T-cell (primary cell): ENCODE measurements around the gene ZNF275. TPM values are rescaled to one million over a fixed set of nuclear protein-coding genes. Genes with fewer than 3 reads are reported as not detected.

Source experiments
- ATAC-seq, 4 experiments: fragments of 200-7000 bp in 3 of 4; fragments of 150-1000 bp in 1 of 4; cut with Tn5 transposase; replicated peaks in 1 of 4; 1 replicate in 3 of 4; 2 replicates in 1 of 4; pipeline ENCODE4 v1.10.0; 2021; ENCODE audit warnings: moderate library complexity in 3 of 4, mild to moderate bottlenecking in 2 of 4, moderate number of reproducible peaks in 1 of 4
- CTCF ChIA-PET, 2 donors: fragments of 300-600 bp; sonication (Branson Sonifier 250); formaldehyde crosslinking; loops; one replicate each; lab custom pipeline; 2022; ENCODE audit warnings: antibody characterized with exemption in 2 of 2; lab: Charles Lee
- POLR2A ChIA-PET, 2 donors: fragments of 300-600 bp; sonication (Branson Sonifier 250); formaldehyde crosslinking; loops; one replicate each; lab custom pipeline; 2022; ENCODE audit warnings: antibody characterized with exemption in 2 of 2; lab: Charles Lee
- DNase-seq, 35 experiments: peaks; one replicate each; pipeline versions ENCODE4 v3.0.0 to v3.0.0-alpha.2; 2013 to 2023
- H3K27ac ChIP-seq: one replicate; pipeline ENCODE4 v1.5.1; 2013; ENCODE audit warnings: low read length
- H3K27me3 ChIP-seq, 2 experiments: replicated peaks in 1 of 2; 1 replicate in 1 of 2; 2 replicates in 1 of 2; pipeline versions ENCODE4 v1.6.1 to v1.7.0; 2013; ENCODE audit warnings: low read length in 1 of 2, mixed read lengths in 1 of 2; ENCODE audit not compliant: control insufficient read depth in 2 of 2, insufficient read depth in 2 of 2; ENCODE audit errors: extremely low read depth in 1 of 2
- H3K36me3 ChIP-seq, 2 donors: 1 replicate in 1 of 2; 2 replicates in 1 of 2; pipeline versions ENCODE4 v1.6.1 to v1.7.0; 2013; ENCODE audit warnings: low read length in 1 of 2; ENCODE audit not compliant: control insufficient read depth in 2 of 2, insufficient read depth in 1 of 2; ENCODE audit errors: extremely low read depth in 1 of 2
- H3K4me1 ChIP-seq, 2 experiments: 1 replicate in 1 of 2; 2 replicates in 1 of 2; pipeline versions ENCODE4 v1.6.1 to v1.7.0; 2013; ENCODE audit warnings: low read length in 2 of 2, mixed read lengths in 1 of 2; ENCODE audit not compliant: insufficient read depth in 2 of 2, control insufficient read depth in 1 of 2; ENCODE audit errors: extremely low read depth in 1 of 2
- H3K4me3 ChIP-seq, 2 donors: 1 replicate in 1 of 2; 2 replicates in 1 of 2; pipeline versions ENCODE4 v1.5.1 to v1.7.0; 2013; ENCODE audit warnings: mild to moderate bottlenecking in 2 of 2, low read length in 1 of 2, moderate library complexity in 1 of 2; ENCODE audit not compliant: control insufficient read depth in 1 of 2; ENCODE audit errors: extremely low read depth in 1 of 2
- H3K9me3 ChIP-seq: 2 replicates; pipeline ENCODE4 v1.7.0; 2013
- H3K27ac Mint-ChIP-seq, 2 donors: one replicate each; pipeline ENCODE4 v1.8.0; 2020 to 2021; ENCODE audit warnings: mild to moderate bottlenecking in 2 of 2, mixed read lengths in 2 of 2
- H3K27me3 Mint-ChIP-seq, 2 donors: one replicate each; pipeline ENCODE4 v1.8.0; 2021 to 2022; ENCODE audit warnings: mixed read lengths in 2 of 2
- H3K36me3 Mint-ChIP-seq: one replicate; pipeline ENCODE4 v1.8.0; 2021; ENCODE audit warnings: mixed read lengths
- H3K4me1 Mint-ChIP-seq, 3 donors: one replicate each; pipeline ENCODE4 v1.8.0; 2020 to 2022; ENCODE audit warnings: mixed read lengths in 3 of 3, mild to moderate bottlenecking in 1 of 3
- H3K4me3 Mint-ChIP-seq, 3 donors: one replicate each; pipeline ENCODE4 v1.8.0; 2020 to 2022; ENCODE audit warnings: mild to moderate bottlenecking in 3 of 3, mixed read lengths in 3 of 3, moderate library complexity in 3 of 3
- H3K9me3 Mint-ChIP-seq, 3 donors: one replicate each; pipeline ENCODE4 v1.8.0; 2020 to 2022; ENCODE audit warnings: mixed read lengths in 3 of 3
- WGBS: methylation state at CpG from one replicate; pipeline ENCODE4 v1.1.5; 2013; ENCODE audit warnings: missing lambda C conversion rate; ENCODE audit not compliant: insufficient coverage; 5-methylcytosine and 5-hydroxymethylcytosine counted together
- total RNA-seq, 35 experiments: library from RNA in 6 of 35; stranded (reverse) in 6 of 35; fragments of 120-200 nt in 1 of 35; gene quantifications; one replicate each; pipeline versions ENCODE4 v1.2.1 to v1.2.4 and lab custom pipeline; 2013 to 2026

Gene ZNF275
- total RNA-seq, 5 donors from 2014 or later (not counting 1 experiment from before 2014, with no cell fraction given): 14.4 to 17.6 (median 17.0) TPM

- Mint-ChIP-seq H3K9me3 (no peaks in the 10 kb centered on the region), H3K27me3 (peaks cover 6 to 16% of the 10 kb centered on the region in 2 donors), H3K4me1 (peaks cover 0 to 1% (median 0%) of the 10 kb centered on the region in 3 donors), H3K27ac (no peak overlapping the region), H3K36me3 (no peaks in the 10 kb centered on the region), H3K4me3 (no peak overlapping the region)
- Histone ChIP-seq H3K27me3 (no peaks in the 10 kb centered on the region), H3K9me3 (no peaks in the 10 kb centered on the region), H3K36me3 (no peaks in the 10 kb centered on the region), H3K4me1 (no peaks in the 10 kb centered on the region), H3K27ac (no peak overlapping the region), H3K4me3 (no peak overlapping the region)
- WGBS: no CpG with 5 or more reads among the region's 3 CpGs
- no peak for ATAC-seq
- ChIA-PET CTCF (no interaction called here), POLR2A (no interaction called here)
- DNase-seq: no peak
Observed at GRCh38 chrX:153366119-153366518, 32.2 kb downstream of the ZNF275 start.

DNA sequence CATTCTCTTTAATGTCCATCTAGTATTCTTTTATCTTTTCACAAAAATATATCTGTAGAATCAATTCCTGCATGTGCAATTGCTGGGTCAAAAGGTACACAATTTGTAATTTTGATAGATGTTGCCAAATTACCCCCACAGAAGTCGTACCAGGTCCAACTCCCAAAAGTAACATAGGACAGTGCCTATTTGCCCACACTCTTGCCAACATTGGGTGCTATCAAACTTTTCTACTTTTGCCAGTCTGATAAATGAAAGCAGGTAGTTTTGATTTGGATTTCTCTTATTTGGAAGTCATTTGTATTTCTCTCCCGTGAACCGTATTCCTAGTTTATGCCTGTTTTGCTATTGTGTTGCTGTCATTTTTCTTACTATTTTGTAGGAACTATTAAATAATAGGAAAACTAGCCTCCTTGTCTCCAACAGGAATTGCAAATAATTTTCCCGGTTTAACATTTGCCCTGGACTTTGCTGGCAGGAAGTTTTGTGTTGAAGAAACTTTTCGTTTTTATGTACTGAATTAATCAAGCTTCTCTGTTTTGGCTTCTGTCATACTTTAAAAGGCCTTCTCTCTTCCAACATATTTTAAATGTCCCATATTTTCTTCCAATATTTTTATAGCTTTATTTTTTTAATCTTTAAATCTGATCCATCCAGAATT lies 33.1 kb downstream of the ZNF275 start:
- ATAC-seq: no peak
- POLR2A ChIA-PET: no interaction called here

DNA sequence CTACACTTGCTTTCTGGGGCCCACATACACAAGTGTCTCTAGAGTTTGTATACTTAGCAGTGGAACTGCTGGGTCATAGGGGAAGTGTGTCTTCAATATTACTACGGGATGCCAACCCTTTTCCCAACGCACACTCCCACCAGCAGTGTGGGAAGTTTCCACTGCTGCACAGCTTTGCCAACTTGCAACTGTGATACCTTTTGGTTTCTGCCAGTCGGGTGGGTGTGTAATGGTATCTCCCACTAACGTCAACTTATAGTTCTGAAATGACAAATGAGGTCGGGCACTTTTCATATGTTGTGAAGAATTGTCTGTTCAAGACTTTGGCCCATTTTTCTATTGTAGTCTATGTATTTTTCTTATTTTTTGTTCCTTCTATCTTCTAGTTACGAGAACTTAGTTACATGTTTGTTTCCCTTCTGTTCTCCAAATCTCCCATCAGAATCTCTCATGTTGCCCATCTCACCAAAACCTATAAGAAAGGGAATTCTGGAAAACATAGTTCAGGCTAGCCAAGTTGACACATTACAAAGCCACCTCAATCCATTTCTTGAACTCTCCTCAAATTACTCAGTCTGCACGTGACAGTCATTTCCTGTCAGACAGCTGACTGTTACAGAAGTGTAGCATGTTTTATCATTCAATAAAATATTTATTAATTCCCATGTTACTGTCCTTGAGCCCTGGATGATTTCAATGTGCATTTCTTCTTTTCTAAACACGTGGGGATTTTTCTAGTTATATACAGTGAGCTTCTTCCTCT lies 36.5 kb downstream of the ZNF275 start:
- Mint-ChIP-seq H3K4me3 (no peak overlapping the region), H3K36me3 (no peaks in the 10 kb centered on the region), H3K27ac (no peak overlapping the region), H3K4me1 (peaks cover 0 to 1% (median 0%) of the 10 kb centered on the region in 3 donors), H3K9me3 (no peaks in the 10 kb centered on the region), H3K27me3 (peaks cover 6 to 25% of the 10 kb centered on the region in 2 donors)
- DNase-seq (no peak), ATAC-seq (no peak)
- H3K27ac ChIP-seq: no peak overlapping the region
- no CpG with 5 or more reads among the region's 8 CpGs for WGBS
- H3K36me3 ChIP-seq: no peaks in the 10 kb centered on the region
- H3K27me3 ChIP-seq: no peaks in the 10 kb centered on the region
- no peak overlapping the region for H3K4me3 ChIP-seq
- no peaks in the 10 kb centered on the region for H3K4me1 ChIP-seq
- ChIA-PET POLR2A (no interaction called here), CTCF (no interaction called here)
- no peaks in the 10 kb centered on the region for H3K9me3 ChIP-seq

More for the DNA sequence above, 33.1 kb downstream of the ZNF275 start:
- Histone ChIP-seq H3K9me3 (no peaks in the 10 kb centered on the region), H3K27me3 (no peaks in the 10 kb centered on the region), H3K4me3 (no peak overlapping the region), H3K27ac (no peak overlapping the region), H3K36me3 (no peaks in the 10 kb centered on the region), H3K4me1 (no peaks in the 10 kb centered on the region)
- Mint-ChIP-seq H3K36me3 (no peaks in the 10 kb centered on the region), H3K27me3 (peaks cover 6 to 19% of the 10 kb centered on the region in 2 donors), H3K27ac (no peak overlapping the region), H3K4me1 (peaks cover 0 to 1% (median 0%) of the 10 kb centered on the region in 3 donors), H3K9me3 (no peaks in the 10 kb centered on the region), H3K4me3 (no peak overlapping the region)
- CTCF ChIA-PET: no interaction called here
- no peak for DNase-seq
- no CpG with 5 or more reads among the region's 5 CpGs for WGBS

GRCh38 chrX:153371256-153371655 lies 37.3 kb downstream of the ZNF275 start:
- H3K9me3 Mint-ChIP-seq: no peaks in the 10 kb centered on the region
- peaks cover 0 to 2% of the 10 kb centered on the region in 2 experiments for H3K27me3 ChIP-seq
- no peaks in the 10 kb centered on the region for H3K4me1 ChIP-seq
- WGBS: no CpG with 5 or more reads among the region's 3 CpGs
- POLR2A ChIA-PET: no interaction called here
- no peaks in the 10 kb centered on the region for H3K36me3 Mint-ChIP-seq
- no peak for ATAC-seq
- H3K4me1 Mint-ChIP-seq: peaks cover 0 to 1% (median 0%) of the 10 kb centered on the region in 3 donors
- DNase-seq: no peak
- H3K27me3 Mint-ChIP-seq: peaks cover 6 to 25% of the 10 kb centered on the region in 2 donors
- H3K27ac ChIP-seq: no peak overlapping the region
- CTCF ChIA-PET: no interaction called here
- H3K9me3 ChIP-seq: no peaks in the 10 kb centered on the region
- no peaks in the 10 kb centered on the region for H3K36me3 ChIP-seq
- H3K27ac Mint-ChIP-seq: no peak overlapping the region
- no peak overlapping the region for H3K4me3 ChIP-seq
- H3K4me3 Mint-ChIP-seq: no peak overlapping the region

DNA sequence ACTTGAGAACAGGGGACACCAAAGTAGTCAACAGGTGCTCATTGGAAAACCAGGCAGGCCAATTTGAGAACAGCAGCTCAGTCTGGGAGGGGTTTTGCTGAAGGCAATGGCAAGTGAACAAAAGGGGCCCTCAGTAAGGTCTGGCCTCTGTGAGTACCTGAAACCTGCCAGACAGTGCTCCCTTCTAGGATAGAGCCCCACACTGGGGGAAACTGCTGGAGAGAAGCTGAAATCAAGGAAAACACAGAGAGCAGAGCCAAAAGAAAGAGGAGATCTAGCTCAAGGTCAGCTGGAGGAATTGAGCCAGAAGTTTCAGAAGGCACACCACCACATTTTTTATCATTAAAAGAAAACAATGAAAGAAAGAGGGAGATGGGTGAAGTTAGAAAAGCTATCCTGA lies 39.0 kb downstream of the ZNF275 start:
- H3K27me3 ChIP-seq: peaks cover 0 to 2% of the 10 kb centered on the region in 2 experiments
- peaks cover 0 to 3% (median 0%) of the 10 kb centered on the region in 3 donors for H3K9me3 Mint-ChIP-seq
- no peaks in the 10 kb centered on the region for H3K9me3 ChIP-seq
- CTCF ChIA-PET: no interaction called here
- H3K4me3 Mint-ChIP-seq: no peak overlapping the region
- H3K27me3 Mint-ChIP-seq: peaks cover 6 to 26% of the 10 kb centered on the region in 2 donors
- ATAC-seq (no peak), DNase-seq (no peak)
- no peak overlapping the region for H3K27ac ChIP-seq
- POLR2A ChIA-PET: no interaction called here
- H3K36me3 Mint-ChIP-seq: no peaks in the 10 kb centered on the region
- peaks cover 0 to 1% (median 0%) of the 10 kb centered on the region in 3 donors for H3K4me1 Mint-ChIP-seq
- H3K27ac Mint-ChIP-seq: no peak overlapping the region
- H3K4me1 ChIP-seq: no peaks in the 10 kb centered on the region
- no peak overlapping the region for H3K4me3 ChIP-seq
- H3K36me3 ChIP-seq: no peaks in the 10 kb centered on the region

- WGBS: no CpG with 5 or more reads among the region's 7 CpGs
- no peak overlapping the region for H3K27ac Mint-ChIP-seq
Observed at GRCh38 chrX:153374426-153374825, 40.5 kb downstream of the ZNF275 start.

More at GRCh38 chrX:153374426-153374825, 40.5 kb downstream of the ZNF275 start:
- Histone ChIP-seq H3K27me3 (peaks cover 0 to 2% of the 10 kb centered on the region in 2 experiments), H3K27ac (no peak overlapping the region), H3K4me1 (no peaks in the 10 kb centered on the region), H3K9me3 (no peaks in the 10 kb centered on the region), H3K36me3 (no peaks in the 10 kb centered on the region), H3K4me3 (no peak overlapping the region)
- Mint-ChIP-seq H3K4me3 (no peak overlapping the region), H3K36me3 (no peaks in the 10 kb centered on the region), H3K4me1 (peaks cover 0 to 1% (median 0%) of the 10 kb centered on the region in 3 donors), H3K9me3 (peaks cover 0 to 3% (median 0%) of the 10 kb centered on the region in 3 donors), H3K27me3 (peaks cover 4 to 21% of the 10 kb centered on the region in 2 donors)
- ChIA-PET CTCF (no interaction called here), POLR2A (no interaction called here)
- no peak for DNase-seq
- no peak for ATAC-seq
